Effector CD4-positive, alpha-beta T cell (primary cell): Measurements from ENCODE around the gene FIGNL1.

ENCODE experiments used
- DNase-seq: peaks from one replicate; pipeline ENCODE4 v3.0.0-alpha.2; 2020

FIGNL1 gene

GRCh38 chr7:50426280-50427045 lies 23.7 kb downstream of the FIGNL1 start:
- DNase-seq, result no peak

GRCh38 chr7:50425318-50425717 lies 24.8 kb downstream of the FIGNL1 start:
- DNase-seq, result no peak

GRCh38 chr7:50423860-50424259 lies 26.3 kb downstream of the FIGNL1 start:
- no peak for DNase-seq

- DNase-seq, result no peak
Measured at GRCh38 chr7:50422858-50423257, 27.3 kb downstream of the FIGNL1 start.

- DNase-seq, result no peak
Measured at GRCh38 chr7:50421043-50421442, 29.1 kb downstream of the FIGNL1 start.

GRCh38 chr7:50418526-50419290 lies 31.4 kb downstream of the FIGNL1 start:
- DNase-seq, result no peak

GRCh38 chr7:50418086-50418515 lies 32.0 kb downstream of the FIGNL1 start:
- peak; percentile 55 for DNase-seq

- no peak for DNase-seq
Measured at GRCh38 chr7:50416527-50417182, 33.5 kb downstream of the FIGNL1 start.

- DNase-seq, result no peak
Measured at GRCh38 chr7:50415844-50416364, 34.2 kb downstream of the FIGNL1 start.

- no peak for DNase-seq
Measured at GRCh38 chr7:50413561-50413960, 36.6 kb downstream of the FIGNL1 start.

- DNase-seq, result no peak
Measured at GRCh38 chr7:50412973-50413372, 37.2 kb downstream of the FIGNL1 start.

- no peak for DNase-seq
Measured at GRCh38 chr7:50411332-50411731, 38.8 kb downstream of the FIGNL1 start.

- no peak for DNase-seq
Measured at GRCh38 chr7:50409856-50410745, 40.0 kb downstream of the FIGNL1 start.

GRCh38 chr7:50406935-50407334 lies 43.2 kb downstream of the FIGNL1 start:
- DNase-seq, result no peak

- DNase-seq, result no peak
Measured at GRCh38 chr7:50405221-50405620, 44.9 kb downstream of the FIGNL1 start.

- DNase-seq, result no peak
Measured at GRCh38 chr7:50404392-50404791, 45.8 kb downstream of the FIGNL1 start.

- DNase-seq, result no peak
Measured at GRCh38 chr7:50400114-50400513, 50.0 kb downstream of the FIGNL1 start.

GRCh38 chr7:50399635-50400034 lies 50.5 kb downstream of the FIGNL1 start:
- DNase-seq, result no peak

- DNase-seq, result no peak
Measured at GRCh38 chr7:50399206-50399605, 50.9 kb downstream of the FIGNL1 start.

GRCh38 chr7:50397971-50398324 lies 52.2 kb downstream of the FIGNL1 start:
- no peak for DNase-seq

- DNase-seq, result no peak
Measured at GRCh38 chr7:50397320-50397970, 52.7 kb downstream of the FIGNL1 start.

- no peak for DNase-seq
Measured at GRCh38 chr7:50396856-50397255, 53.3 kb downstream of the FIGNL1 start.
